Kidney epithelial cell (primary cell): ENCODE measurements around the gene SSMEM1. TPM values are rescaled to one million over a fixed set of nuclear protein-coding genes. Genes with fewer than 3 reads are reported as not detected.

Source experiments
- DNase-seq: peaks from one replicate; pipeline ENCODE4 v3.0.0-alpha.2; 2010; ENCODE audit warnings: low read depth
- H3K27me3 ChIP-seq: 2 replicates; pipeline ENCODE4 v1.6.0; 2011; ENCODE audit warnings: low read length; ENCODE audit not compliant: control insufficient read depth, insufficient read depth
- H3K36me3 ChIP-seq: 2 replicates; pipeline ENCODE4 v1.5.1; 2011; ENCODE audit warnings: low read length; ENCODE audit not compliant: control insufficient read depth, insufficient read depth
- H3K4me3 ChIP-seq: 2 replicates; pipeline ENCODE4 v1.5.1; 2011; ENCODE audit warnings: low read depth, mild to moderate bottlenecking, control low read depth, low read length
- CTCF ChIP-seq: IDR thresholded peaks from 2 replicates; pipeline ENCODE4 v1.5.1; 2011; ENCODE audit warnings: mild to moderate bottlenecking, moderate library complexity, low read length, control low read depth, inconsistent platforms; ENCODE audit not compliant: insufficient read depth, poor library complexity, severe bottlenecking
- total RNA-seq: library from RNA; depleted of rRNA; stranded (reverse); fragments of >200 nt; gene quantifications from 2 replicates; pipeline ENCODE4 v1.2.3, GENCODE V29; 2015

The SSMEM1 gene
- not detected in 2 replicates for total RNA-seq

- TF ChIP-seq CTCF = no peak
- Histone ChIP-seq H3K36me3 (no peaks in the 10 kb centered on the region), H3K27me3 (no peaks in the 10 kb centered on the region), H3K4me3 (no peak within 1 kb of the TSS)
- DNase-seq = no peak
These were observed at the start of gene SSMEM1 for GRCh38 chr7:130207642-130208041. Gene SSMEM1, plus strand, starts transcription at chr7:130207860. Its CDS starts 51 bp downstream, at chr7:130207911.

GRCh38 chr7:130160023-130160422, 47.6 kb upstream of the SSMEM1 start:
- DNase-seq = no peak
- no peak overlapping the region for H3K4me3 ChIP-seq
- no peaks in the 10 kb centered on the region for H3K27me3 ChIP-seq
- no peaks in the 10 kb centered on the region for H3K36me3 ChIP-seq
- no peak for TF ChIP-seq CTCF

- Histone ChIP-seq H3K36me3 (no peaks in the 10 kb centered on the region), H3K27me3 (no peaks in the 10 kb centered on the region), H3K4me3 (no peak overlapping the region)
- no peak for DNase-seq
- TF ChIP-seq CTCF = no peak
These were observed 47.2 kb upstream of the SSMEM1 start for GRCh38 chr7:130160455-130160854.

GRCh38 chr7:130162196-130162595, 45.5 kb upstream of the SSMEM1 start:
- H3K4me3 ChIP-seq = no peak overlapping the region
- no peaks in the 10 kb centered on the region for H3K36me3 ChIP-seq
- DNase-seq = no peak
- H3K27me3 ChIP-seq = no peaks in the 10 kb centered on the region
- no peak for TF ChIP-seq CTCF

- Histone ChIP-seq H3K27me3 (no peaks in the 10 kb centered on the region), H3K4me3 (no peak overlapping the region), H3K36me3 (no peaks in the 10 kb centered on the region)
- no peak for DNase-seq
- no peak for TF ChIP-seq CTCF
These were observed 33.3 kb upstream of the SSMEM1 start for GRCh38 chr7:130174237-130174959.

GRCh38 chr7:130178251-130178650, 29.4 kb upstream of the SSMEM1 start:
- no peaks in the 10 kb centered on the region for H3K36me3 ChIP-seq
- TF ChIP-seq CTCF = no peak
- no peak overlapping the region for H3K4me3 ChIP-seq
- H3K27me3 ChIP-seq = no peaks in the 10 kb centered on the region
- no peak for DNase-seq
